Muscle layer of duodenum (tissue), 2 donors: ENCODE measurements around the gene GRIK1.

Source experiments
- H3K27ac ChIP-seq: one replicate; pipeline ENCODE4 v1.7.0; 2013; ENCODE audit warnings: mild to moderate bottlenecking, low read length
- H3K27me3 ChIP-seq: one replicate; pipeline ENCODE4 v1.7.0; 2013; ENCODE audit warnings: low read depth, mild to moderate bottlenecking, control low read depth, low read length
- H3K36me3 ChIP-seq, 2 donors: one replicate each; pipeline ENCODE4 v1.7.0; 2013; ENCODE audit warnings: low read length in 2 of 2, control low read depth in 1 of 2, mild to moderate bottlenecking in 1 of 2; ENCODE audit not compliant: insufficient read depth in 2 of 2, control insufficient read depth in 1 of 2
- H3K4me1 ChIP-seq, 2 donors: one replicate each; pipeline ENCODE4 v1.7.0; 2013; ENCODE audit warnings: low read length in 2 of 2, mild to moderate bottlenecking in 2 of 2, control low read depth in 1 of 2, moderate library complexity in 1 of 2; ENCODE audit not compliant: insufficient read depth in 2 of 2, control insufficient read depth in 1 of 2
- H3K4me3 ChIP-seq, 2 donors: one replicate each; pipeline ENCODE4 v1.7.0; 2013; ENCODE audit warnings: low read length in 2 of 2, low read depth in 1 of 2, mild to moderate bottlenecking in 1 of 2
- H3K9me3 ChIP-seq, 2 donors: one replicate each; pipeline ENCODE4 v1.7.0; 2013; ENCODE audit warnings: low read length in 2 of 2, control low read depth in 1 of 2, mild to moderate bottlenecking in 1 of 2; ENCODE audit not compliant: control insufficient read depth in 1 of 2
- donor health status: healthy.

The GRIK1 gene

DNA sequence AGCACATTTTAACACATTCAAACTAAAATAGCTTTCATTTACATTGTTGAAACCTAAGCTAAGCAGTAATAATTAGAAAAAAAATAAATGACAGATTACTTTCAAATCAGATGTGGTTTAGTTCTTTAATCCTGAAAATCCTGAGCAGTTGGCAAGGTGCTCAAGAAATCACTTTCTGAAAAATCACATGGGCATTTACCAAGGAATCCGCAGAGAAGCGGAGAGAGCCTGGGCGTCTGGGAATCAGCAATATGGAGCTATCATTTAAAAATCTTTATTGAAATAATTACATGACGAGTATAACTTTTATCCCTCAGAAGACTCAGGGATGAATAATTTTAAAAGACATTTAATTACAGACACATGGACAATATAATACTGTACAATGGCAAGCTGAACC lies 30.2 kb downstream of the GRIK1 start:
- H3K4me1 ChIP-seq = no peaks in the 10 kb centered on the region
- H3K9me3 ChIP-seq = peaks cover 0 to 4% of the 10 kb centered on the region in 2 donors
- H3K4me3 ChIP-seq = no peak overlapping the region
- no peak overlapping the region for H3K27ac ChIP-seq
- H3K27me3 ChIP-seq = no peaks in the 10 kb centered on the region
- H3K36me3 ChIP-seq = no peaks in the 10 kb centered on the region

DNA sequence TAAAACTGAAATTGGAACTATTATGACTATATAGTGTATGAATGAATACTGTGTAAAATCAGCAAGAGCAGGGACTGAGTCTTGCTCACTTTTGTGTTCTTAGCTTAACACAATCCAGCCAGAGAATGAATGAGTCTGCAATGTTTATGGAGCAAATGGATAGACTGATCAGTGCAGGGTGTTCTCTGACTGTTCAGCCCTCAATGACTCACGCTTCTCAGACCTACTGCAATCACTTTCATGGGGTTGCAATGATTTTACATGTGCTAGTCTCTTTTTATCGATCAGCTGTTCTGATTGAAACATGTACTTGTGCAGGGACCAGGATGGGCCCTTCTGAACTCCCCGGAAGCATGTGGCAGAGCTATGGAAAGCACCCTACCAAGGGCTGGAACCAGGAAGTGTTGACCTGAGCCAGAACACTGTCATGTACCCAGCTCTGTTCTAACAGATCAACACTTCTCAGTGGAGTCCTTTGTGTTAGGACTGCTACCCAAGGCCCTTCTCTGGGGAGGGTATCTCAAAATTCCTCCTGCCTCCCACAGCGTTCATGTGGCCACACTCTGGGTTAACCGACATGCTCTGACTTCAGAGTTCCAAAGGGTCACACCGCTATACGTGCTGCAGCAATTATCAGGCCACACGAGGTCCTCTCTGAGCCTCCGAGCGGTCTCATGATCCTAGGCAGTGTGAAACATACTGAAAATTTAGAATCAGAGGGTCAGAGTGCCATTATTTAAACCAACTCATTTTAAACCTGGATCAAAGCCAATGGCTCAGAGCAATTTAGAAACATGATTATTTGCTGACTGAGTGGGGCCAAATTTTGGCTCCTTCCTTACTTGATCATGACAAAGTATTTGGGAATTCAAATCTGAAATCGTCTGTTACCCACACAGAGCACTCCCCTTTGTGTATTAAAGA lies 35.2 kb downstream of the GRIK1 start:
- H3K9me3 ChIP-seq = no peaks in the 10 kb centered on the region

DNA sequence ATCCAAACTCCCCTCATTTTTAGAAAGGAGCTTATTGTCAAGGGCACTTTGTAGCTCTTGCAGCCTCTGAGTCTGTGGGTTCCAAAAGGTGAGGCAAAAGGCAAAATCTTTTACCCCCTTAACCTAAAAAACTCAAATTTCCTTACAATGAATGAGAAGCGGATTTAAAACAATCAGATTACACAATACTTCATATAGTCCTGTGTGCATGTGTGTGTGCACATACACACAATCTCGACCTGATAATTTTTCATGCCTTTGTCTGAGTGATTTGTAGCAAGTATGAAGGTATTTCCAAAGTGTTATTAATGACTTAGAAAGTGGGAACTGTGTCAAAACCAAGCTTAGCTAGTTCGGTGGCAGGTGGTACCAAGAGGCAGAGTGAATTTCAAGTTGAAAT lies 42.9 kb downstream of the GRIK1 start:
- no peak overlapping the region for H3K27ac ChIP-seq
- no peaks in the 10 kb centered on the region for H3K4me1 ChIP-seq
- no peak overlapping the region for H3K4me3 ChIP-seq
- no peaks in the 10 kb centered on the region for H3K9me3 ChIP-seq
- no peaks in the 10 kb centered on the region for H3K36me3 ChIP-seq
- H3K27me3 ChIP-seq = no peaks in the 10 kb centered on the region

More for the DNA sequence above, 35.2 kb downstream of the GRIK1 start:
- Histone ChIP-seq H3K27ac (no peak overlapping the region), H3K36me3 (no peaks in the 10 kb centered on the region), H3K4me1 (no peaks in the 10 kb centered on the region), H3K27me3 (no peaks in the 10 kb centered on the region), H3K4me3 (no peak overlapping the region)

DNA sequence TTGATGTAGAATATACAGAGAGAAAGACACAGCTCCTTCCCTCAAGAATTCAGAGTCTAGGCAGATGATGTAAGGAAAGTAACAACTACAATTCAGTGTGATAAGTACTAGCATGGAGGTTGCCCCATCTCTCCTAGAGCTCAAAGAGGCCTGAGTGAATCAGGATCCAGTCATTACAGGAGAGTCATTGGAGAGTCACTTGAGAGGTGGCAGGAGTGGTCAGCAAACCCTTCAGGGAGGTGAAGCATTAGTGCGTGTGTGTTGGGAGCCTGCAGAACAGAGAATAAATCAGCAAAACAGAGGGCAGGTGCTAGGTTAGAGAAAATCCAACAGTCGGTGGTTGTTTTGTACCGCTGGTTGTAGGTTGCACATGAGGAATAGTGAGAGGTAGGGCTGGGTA lies 46.1 kb downstream of the GRIK1 start:
- H3K27me3 ChIP-seq = no peaks in the 10 kb centered on the region
- no peak overlapping the region for H3K4me3 ChIP-seq
- no peak overlapping the region for H3K27ac ChIP-seq
- H3K36me3 ChIP-seq = no peaks in the 10 kb centered on the region
- no peaks in the 10 kb centered on the region for H3K9me3 ChIP-seq
- no peaks in the 10 kb centered on the region for H3K4me1 ChIP-seq

DNA sequence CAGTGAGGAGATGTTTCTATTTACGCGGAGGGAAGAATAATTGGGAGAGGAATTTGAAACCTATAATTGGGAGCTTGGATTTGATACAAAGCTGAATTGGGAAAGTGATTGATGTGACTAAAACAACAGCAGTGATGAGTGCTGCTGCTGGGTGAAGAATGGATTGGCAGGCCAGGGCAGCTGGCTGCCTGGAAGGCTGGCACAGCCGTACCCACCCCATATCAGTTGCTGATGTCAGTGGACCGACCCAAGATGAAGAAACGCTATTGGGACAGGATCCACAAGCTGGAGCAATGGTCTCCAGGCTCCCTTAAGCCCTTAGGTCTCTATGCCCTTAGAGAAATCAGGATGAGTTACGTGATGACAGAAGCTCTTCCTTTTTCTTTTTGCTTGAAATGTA lies 47.4 kb downstream of the GRIK1 start:
- H3K27me3 ChIP-seq = no peaks in the 10 kb centered on the region
- no peaks in the 10 kb centered on the region for H3K36me3 ChIP-seq
- H3K27ac ChIP-seq = no peak overlapping the region
- H3K4me1 ChIP-seq = no peaks in the 10 kb centered on the region
- no peak overlapping the region for H3K4me3 ChIP-seq
- no peaks in the 10 kb centered on the region for H3K9me3 ChIP-seq

DNA sequence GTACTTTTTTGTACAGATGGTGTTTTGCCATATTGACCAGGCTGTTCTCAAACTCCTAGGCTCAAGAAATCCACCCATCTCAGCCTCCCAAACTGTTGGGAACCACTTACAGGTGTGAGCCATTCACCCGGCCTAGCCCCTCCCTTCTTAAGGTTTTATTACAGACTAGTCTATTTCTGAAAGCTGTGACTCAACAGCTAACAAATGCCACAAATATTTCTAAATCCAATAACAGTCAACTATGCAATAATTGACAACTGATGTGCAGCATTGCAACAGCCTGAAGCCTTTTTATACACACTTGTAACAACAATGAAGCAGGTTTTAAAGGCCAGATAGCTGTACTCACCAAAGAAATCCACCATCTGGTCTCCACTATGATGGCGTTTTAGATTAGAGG lies 51.4 kb downstream of the GRIK1 start:
- H3K4me1 ChIP-seq = no peaks in the 10 kb centered on the region
- H3K4me3 ChIP-seq = no peak overlapping the region
- no peaks in the 10 kb centered on the region for H3K27me3 ChIP-seq
- H3K9me3 ChIP-seq = no peaks in the 10 kb centered on the region
- no peak overlapping the region for H3K27ac ChIP-seq
- H3K36me3 ChIP-seq = no peaks in the 10 kb centered on the region

DNA sequence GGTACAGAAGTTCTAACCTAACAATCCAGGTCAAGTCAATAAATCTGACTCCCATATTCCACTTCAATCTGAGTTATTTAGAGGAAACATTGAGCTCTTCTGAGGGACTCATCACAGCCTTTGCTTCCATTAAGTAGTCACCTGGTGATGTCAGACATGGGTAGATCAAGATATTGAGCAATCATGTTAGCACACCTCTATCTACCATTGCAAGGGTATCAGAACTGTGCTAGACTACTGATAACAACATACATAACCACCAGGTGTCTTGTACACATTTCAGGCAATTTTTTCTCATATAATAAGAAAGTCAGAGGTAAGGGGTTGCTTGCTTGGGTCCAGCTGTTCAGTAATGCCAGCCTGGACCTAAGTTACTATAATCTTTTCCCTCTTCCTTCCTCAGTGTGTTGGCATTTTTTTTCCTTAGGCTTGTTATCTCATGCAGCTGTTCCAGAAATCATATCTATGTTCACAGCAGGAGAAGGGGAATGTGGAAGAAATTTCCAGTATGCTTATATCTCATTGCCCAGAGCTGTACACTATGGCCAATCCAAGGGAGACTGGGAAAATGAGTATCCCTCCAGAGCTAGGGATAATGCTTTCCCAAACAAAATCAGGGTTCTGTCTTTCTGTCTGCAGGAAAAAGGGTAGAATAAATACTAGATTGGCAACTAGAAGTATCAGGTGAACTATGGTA lies 52.3 kb downstream of the GRIK1 start:
- Histone ChIP-seq H3K4me1 (no peaks in the 10 kb centered on the region), H3K4me3 (no peak overlapping the region), H3K27me3 (no peaks in the 10 kb centered on the region), H3K27ac (no peak overlapping the region), H3K9me3 (no peaks in the 10 kb centered on the region), H3K36me3 (no peaks in the 10 kb centered on the region)

DNA sequence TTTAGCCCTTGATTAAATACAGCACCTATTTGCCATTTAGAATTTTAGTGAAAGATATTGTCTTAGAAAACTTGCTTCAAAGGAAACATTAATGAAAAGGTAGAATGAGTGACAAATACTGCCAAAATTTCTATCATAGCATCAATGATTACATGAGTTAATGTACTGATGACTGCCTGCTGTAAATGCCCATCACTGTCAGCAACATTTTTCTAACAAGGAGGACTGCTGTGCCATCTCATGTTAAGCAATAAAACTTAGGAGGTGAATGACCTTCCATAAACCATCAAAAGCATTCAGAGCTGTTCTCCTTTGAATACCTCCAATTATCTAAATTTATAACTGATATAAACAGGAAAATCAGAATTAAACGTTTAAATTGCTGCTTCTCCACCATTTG lies 54.3 kb downstream of the GRIK1 start:
- Histone ChIP-seq H3K4me1 (no peaks in the 10 kb centered on the region), H3K27ac (no peak overlapping the region), H3K4me3 (no peak overlapping the region), H3K36me3 (no peaks in the 10 kb centered on the region), H3K27me3 (no peaks in the 10 kb centered on the region), H3K9me3 (no peaks in the 10 kb centered on the region)

DNA sequence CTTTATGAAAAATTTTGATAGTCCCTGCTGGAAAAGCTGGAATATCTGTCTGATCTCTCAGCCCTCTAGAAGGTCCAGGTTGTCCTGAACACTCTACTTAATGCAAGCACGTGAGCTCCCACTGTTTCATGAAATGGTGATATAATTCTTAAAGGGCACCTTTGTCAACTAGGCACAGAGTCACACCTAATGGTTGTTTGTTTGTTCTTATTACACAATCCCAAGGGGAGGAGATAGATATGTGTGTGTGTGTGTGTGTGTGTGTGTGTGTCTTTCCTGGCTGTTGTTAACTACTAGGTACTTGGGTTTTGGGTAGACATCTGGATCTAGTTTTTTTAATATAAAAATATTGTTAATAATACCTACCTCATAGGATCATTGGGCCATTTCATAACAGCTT lies 63.9 kb downstream of the GRIK1 start:
- H3K27ac ChIP-seq = no peak overlapping the region
- H3K4me1 ChIP-seq = no peaks in the 10 kb centered on the region
- H3K4me3 ChIP-seq = no peak overlapping the region
- H3K9me3 ChIP-seq = no peaks in the 10 kb centered on the region
- no peaks in the 10 kb centered on the region for H3K36me3 ChIP-seq
- no peaks in the 10 kb centered on the region for H3K27me3 ChIP-seq

DNA sequence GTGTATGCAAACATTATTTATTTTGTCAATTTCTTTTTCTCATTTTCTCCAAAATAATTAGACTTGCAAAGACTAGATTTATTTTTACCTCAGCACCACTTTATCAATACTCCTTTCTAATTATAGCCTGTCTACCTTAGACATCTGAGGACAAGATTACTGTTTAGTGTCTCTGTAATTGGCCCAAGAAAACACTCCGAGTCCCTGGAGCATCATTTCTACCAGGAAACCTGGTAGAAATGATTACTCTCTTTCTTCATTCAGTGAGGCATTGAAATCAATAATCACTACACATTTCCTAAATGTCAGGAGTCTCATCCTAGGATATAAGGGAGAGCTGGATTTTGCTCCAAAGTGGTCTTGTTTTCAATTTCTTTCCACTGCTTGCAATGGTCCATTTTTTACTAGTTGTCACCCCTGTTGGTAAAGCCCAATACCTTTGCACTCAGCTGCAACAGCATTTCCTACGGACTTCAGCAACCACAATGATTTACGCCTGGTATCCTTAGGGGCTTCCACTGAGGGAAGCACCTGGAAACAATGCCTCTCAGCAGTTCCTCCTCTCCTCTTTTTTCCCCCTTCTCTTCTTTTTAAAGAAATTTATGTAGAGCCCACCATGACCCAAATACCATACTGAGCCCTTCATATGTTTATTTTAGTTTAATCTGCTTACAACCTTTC lies 64.6 kb downstream of the GRIK1 start:
- no peaks in the 10 kb centered on the region for H3K36me3 ChIP-seq
- no peaks in the 10 kb centered on the region for H3K9me3 ChIP-seq
- H3K27me3 ChIP-seq = no peaks in the 10 kb centered on the region
- no peaks in the 10 kb centered on the region for H3K4me1 ChIP-seq
- no peak overlapping the region for H3K27ac ChIP-seq
- H3K4me3 ChIP-seq = no peak overlapping the region

DNA sequence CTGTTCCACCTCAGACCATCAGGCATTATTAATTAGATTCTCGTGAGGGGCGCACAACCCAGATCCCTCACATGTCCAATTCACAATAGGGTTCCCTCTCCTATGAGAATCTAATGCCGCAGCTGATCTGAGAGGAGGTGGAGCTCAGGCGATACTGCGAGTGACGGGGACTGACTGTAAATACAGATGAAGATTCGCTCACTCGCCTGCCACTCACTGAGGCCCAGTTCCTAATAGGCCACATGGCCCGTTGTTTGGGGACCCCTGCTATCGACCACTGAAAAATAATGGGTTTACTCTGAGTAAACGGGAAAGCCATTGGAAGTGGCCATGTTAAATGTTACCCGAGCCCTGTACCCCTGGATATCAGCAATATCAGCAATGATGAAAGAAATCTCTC lies 65.9 kb downstream of the GRIK1 start:
- Histone ChIP-seq H3K4me1 (no peaks in the 10 kb centered on the region), H3K36me3 (no peaks in the 10 kb centered on the region), H3K27me3 (no peaks in the 10 kb centered on the region), H3K4me3 (no peak overlapping the region), H3K9me3 (no peaks in the 10 kb centered on the region), H3K27ac (no peak overlapping the region)
